CD14-positive monocyte (primary cell): ENCODE results near the gene DNAAF2. TPM values are rescaled to one million over a fixed set of nuclear protein-coding genes. Genes with fewer than 3 reads are reported as not detected.

ENCODE experiments used
- DNase-seq, 3 donors: peaks; one replicate each; pipeline ENCODE4 v3.0.0-alpha.2; 2011 to 2022
- H2AFZ ChIP-seq: 2 replicates; pipeline ENCODE4 v1.6.0; 2012; ENCODE audit warnings: mild to moderate bottlenecking, low read depth, low read length, inconsistent platforms; ENCODE audit not compliant: insufficient read depth, poor library complexity, severe bottlenecking
- H3K27ac ChIP-seq, 2 donors: 1 replicate in 1 of 2; 2 replicates in 1 of 2; pipeline ENCODE4 v1.5.1; 2012 to 2013; ENCODE audit warnings: low read length in 2 of 2, control low read depth in 1 of 2, inconsistent platforms in 1 of 2, low read depth in 1 of 2, mild to moderate bottlenecking in 1 of 2
- H3K27me3 ChIP-seq, 2 donors: one replicate each; pipeline versions ENCODE4 v1.6.0 to v1.6.1; 2011 to 2013; ENCODE audit warnings: low read length in 2 of 2; ENCODE audit not compliant: control insufficient read depth in 2 of 2, insufficient read depth in 2 of 2
- H3K36me3 ChIP-seq, 2 donors: replicated peaks in 1 of 2; 1 replicate in 1 of 2; 2 replicates in 1 of 2; pipeline versions ENCODE4 v1.5.1 to v1.6.1; 2012 to 2013; ENCODE audit warnings: low read length in 2 of 2, control low read depth in 1 of 2, inconsistent platforms in 1 of 2, mild to moderate bottlenecking in 1 of 2; ENCODE audit not compliant: insufficient read depth in 2 of 2, control insufficient read depth in 1 of 2
- H3K4me1 ChIP-seq, 2 donors: 1 replicate in 1 of 2; 2 replicates in 1 of 2; pipeline versions ENCODE4 v1.5.1 to v1.6.1; 2012 to 2013; ENCODE audit warnings: low read length in 2 of 2, control low read depth in 1 of 2, inconsistent platforms in 1 of 2, mild to moderate bottlenecking in 1 of 2, moderate library complexity in 1 of 2; ENCODE audit not compliant: insufficient read depth in 2 of 2, control insufficient read depth in 1 of 2
- H3K4me2 ChIP-seq: replicated peaks from 2 replicates; pipeline ENCODE3; 2012; ENCODE audit warnings: low read length, moderate library complexity, mild to moderate bottlenecking; ENCODE audit not compliant: poor library complexity, severe bottlenecking; ENCODE audit errors: extremely low read depth
- H3K4me3 ChIP-seq, 3 experiments: fragments of 200-600 bp in 1 of 3; sonication (generic) in 1 of 3; replicated peaks in 1 of 3; 1 replicate in 2 of 3; 2 replicates in 1 of 3; pipeline ENCODE4 v1.5.1; 2011 to 2013; ENCODE audit warnings: low read length in 3 of 3, mild to moderate bottlenecking in 3 of 3, control low read depth in 2 of 3, low read depth in 2 of 3, inconsistent platforms in 1 of 3, moderate library complexity in 1 of 3
- H3K79me2 ChIP-seq: 2 replicates; pipeline ENCODE4 v1.6.0; 2012; ENCODE audit warnings: mild to moderate bottlenecking, control low read depth, inconsistent platforms, low read length, moderate library complexity; ENCODE audit not compliant: insufficient read depth
- H3K9ac ChIP-seq: 2 replicates; pipeline ENCODE4 v1.6.0; 2017; ENCODE audit warnings: low read length, mild to moderate bottlenecking; ENCODE audit not compliant: insufficient read depth, poor library complexity, severe bottlenecking
- H3K9me3 ChIP-seq, 2 donors: replicated peaks in 1 of 2; 1 replicate in 1 of 2; 2 replicates in 1 of 2; pipeline versions ENCODE4 v1.5.1 to v1.6.1; 2012 to 2013; ENCODE audit warnings: low read length in 2 of 2, control low read depth in 1 of 2; ENCODE audit not compliant: control insufficient read depth in 1 of 2, insufficient read depth in 1 of 2
- H4K20me1 ChIP-seq: 2 replicates; pipeline ENCODE4 v1.6.0; 2012; ENCODE audit warnings: mild to moderate bottlenecking, low read length, control low read depth, moderate library complexity; ENCODE audit not compliant: insufficient read depth
- H3K27ac Mint-ChIP-seq, 7 donors: one replicate each; pipeline ENCODE4 v1.8.0; 2020; ENCODE audit warnings: mild to moderate bottlenecking in 7 of 7, mixed read lengths in 7 of 7, moderate library complexity in 6 of 7, inconsistent platforms in 2 of 7
- H3K27me3 Mint-ChIP-seq, 3 donors: one replicate each; pipeline ENCODE4 v1.8.0; 2021 to 2022; ENCODE audit warnings: low read depth in 3 of 3, mild to moderate bottlenecking in 3 of 3, mixed read lengths in 3 of 3, moderate library complexity in 3 of 3, inconsistent platforms in 1 of 3
- H3K36me3 Mint-ChIP-seq, 2 donors: one replicate each; pipeline ENCODE4 v1.8.0; 2020; ENCODE audit warnings: mixed read lengths in 2 of 2, inconsistent platforms in 1 of 2, mild to moderate bottlenecking in 1 of 2
- H3K4me1 Mint-ChIP-seq: one replicate; pipeline ENCODE4 v1.8.0; 2020; ENCODE audit warnings: mild to moderate bottlenecking, mixed read lengths
- H3K4me3 Mint-ChIP-seq, 2 donors: one replicate each; pipeline ENCODE4 v1.8.0; 2020; ENCODE audit warnings: mild to moderate bottlenecking in 2 of 2, mixed read lengths in 2 of 2, moderate library complexity in 1 of 2
- H3K9me3 Mint-ChIP-seq, 7 donors: one replicate each; pipeline ENCODE4 v1.8.0; 2020 to 2022; ENCODE audit warnings: mixed read lengths in 7 of 7, mild to moderate bottlenecking in 6 of 7, moderate library complexity in 6 of 7, inconsistent platforms in 2 of 7
- WGBS: methylation state at CpG from one replicate; pipeline ENCODE4 v1.1.5; 2013; ENCODE audit warnings: missing lambda C conversion rate; ENCODE audit not compliant: insufficient coverage; 5-methylcytosine and 5-hydroxymethylcytosine counted together
- intact Hi-C, 2 donors: fragments of 100-400 bp; cut with micrococcal nuclease; formaldehyde crosslinking; loops; one replicate each; pipeline versions ENCODE4 v1.15.0 to v1.15.1; 2023
- polyA plus RNA-seq, 3 donors: library from polyadenylated mRNA; depleted of rRNA in 1 of 3; unstranded in 2 of 3; stranded (reverse) in 1 of 3; fragments of 300-500 nt in 2 of 3; fragments of >200 nt in 1 of 3; fragmentation: Illumina TruSeq in 2 of 3; gene quantifications; 1 replicate in 2 of 3; 2 replicates in 1 of 3; pipeline ENCODE4 v1.2.3, GENCODE V29; 2012 to 2021
- TF ChIP-seq, protein P1 (sequence below): fragments of 200-600 bp; IDR thresholded peaks from one replicate; pipeline ENCODE4 v1.8.0; 2022; ENCODE audit warnings: antibody characterized with exemption, mild to moderate bottlenecking

The DNAAF2 gene
- polyA plus RNA-seq, 3 donors, result 1.9 to 6.9 (median 6.8) TPM

DNA sequence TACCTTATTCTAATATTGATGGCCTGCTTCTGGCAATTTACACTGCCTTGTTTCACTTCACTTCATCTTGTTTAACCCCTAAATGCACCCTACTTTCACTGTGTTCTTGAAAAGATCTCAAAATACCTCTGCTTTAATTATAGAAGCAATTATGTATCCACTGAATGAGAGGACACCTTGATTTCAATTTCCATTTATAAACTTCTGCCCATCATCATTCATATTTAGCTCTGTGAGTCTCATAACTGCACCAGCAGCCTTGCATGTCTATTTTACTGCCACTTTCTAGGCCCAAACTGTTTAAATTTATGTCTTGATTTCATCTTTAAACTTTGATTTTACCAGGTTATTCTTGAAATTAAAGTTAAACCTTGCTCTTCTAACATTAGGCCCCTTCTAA lies 7.1 kb upstream of the DNAAF2 start:
- H3K27ac Mint-ChIP-seq, result peak overlapping the region in 4 of 7 donors; percentile 0 to 33 (median 14)
- peaks cover 28% of the 10 kb centered on the region for H4K20me1 ChIP-seq
- peaks cover 46% of the 10 kb centered on the region for H3K79me2 ChIP-seq
- H3K27me3 Mint-ChIP-seq, result no peaks in the 10 kb centered on the region
- H3K4me3 Mint-ChIP-seq, result no peak overlapping the region
- DNase-seq, result no peak
- TF ChIP-seq, protein P1, sequence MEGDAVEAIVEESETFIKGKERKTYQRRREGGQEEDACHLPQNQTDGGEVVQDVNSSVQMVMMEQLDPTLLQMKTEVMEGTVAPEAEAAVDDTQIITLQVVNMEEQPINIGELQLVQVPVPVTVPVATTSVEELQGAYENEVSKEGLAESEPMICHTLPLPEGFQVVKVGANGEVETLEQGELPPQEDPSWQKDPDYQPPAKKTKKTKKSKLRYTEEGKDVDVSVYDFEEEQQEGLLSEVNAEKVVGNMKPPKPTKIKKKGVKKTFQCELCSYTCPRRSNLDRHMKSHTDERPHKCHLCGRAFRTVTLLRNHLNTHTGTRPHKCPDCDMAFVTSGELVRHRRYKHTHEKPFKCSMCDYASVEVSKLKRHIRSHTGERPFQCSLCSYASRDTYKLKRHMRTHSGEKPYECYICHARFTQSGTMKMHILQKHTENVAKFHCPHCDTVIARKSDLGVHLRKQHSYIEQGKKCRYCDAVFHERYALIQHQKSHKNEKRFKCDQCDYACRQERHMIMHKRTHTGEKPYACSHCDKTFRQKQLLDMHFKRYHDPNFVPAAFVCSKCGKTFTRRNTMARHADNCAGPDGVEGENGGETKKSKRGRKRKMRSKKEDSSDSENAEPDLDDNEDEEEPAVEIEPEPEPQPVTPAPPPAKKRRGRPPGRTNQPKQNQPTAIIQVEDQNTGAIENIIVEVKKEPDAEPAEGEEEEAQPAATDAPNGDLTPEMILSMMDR, result no peak
- H3K9me3 ChIP-seq, result no peaks in the 10 kb centered on the region
- H3K9ac ChIP-seq, result no peak overlapping the region
- H3K36me3 ChIP-seq, result peaks cover 4 to 22% of the 10 kb centered on the region in 2 donors
- no peaks in the 10 kb centered on the region for H3K9me3 Mint-ChIP-seq
- intact Hi-C loops, result no loop called here
- H2AFZ ChIP-seq, result no peak overlapping the region
- no peak overlapping the region for H3K4me2 ChIP-seq
- peaks cover 15% of the 10 kb centered on the region for H3K4me1 Mint-ChIP-seq
- H3K4me1 ChIP-seq, result no peaks in the 10 kb centered on the region
- no peak overlapping the region for H3K27ac ChIP-seq
- H3K4me3 ChIP-seq, result no peak overlapping the region
- H3K27me3 ChIP-seq, result no peaks in the 10 kb centered on the region
- peaks cover 16 to 17% of the 10 kb centered on the region in 2 donors for H3K36me3 Mint-ChIP-seq

DNA sequence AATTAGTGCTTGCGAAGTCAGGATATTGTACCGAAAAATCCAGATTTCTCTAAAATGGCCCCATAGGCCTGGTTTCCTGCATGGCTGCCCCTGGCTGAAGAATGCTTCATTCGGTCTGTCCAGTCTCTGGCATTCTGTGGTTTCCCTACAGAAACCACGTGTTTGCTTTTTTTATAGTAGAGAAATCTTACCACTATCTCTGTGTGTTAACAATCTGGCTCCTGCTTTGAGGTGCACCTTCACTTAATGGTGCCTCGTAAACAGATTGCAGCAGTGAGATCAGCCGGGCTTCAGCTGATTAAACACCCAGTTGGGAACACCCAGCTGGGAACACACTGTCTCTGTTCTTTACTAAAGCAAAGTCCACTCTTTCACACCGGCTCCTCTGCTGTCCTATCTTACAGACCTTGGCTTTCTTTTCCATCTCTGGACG lies 6.7 kb upstream of the DNAAF2 start:
- Histone ChIP-seq H2AFZ (no peak overlapping the region), H3K9me3 (no peaks in the 10 kb centered on the region), H3K4me1 (no peaks in the 10 kb centered on the region), H3K36me3 (peaks cover 2 to 20% of the 10 kb centered on the region in 2 donors), H3K79me2 (peaks cover 50% of the 10 kb centered on the region), H3K9ac (no peak overlapping the region), H3K4me3 (no peak overlapping the region), H3K27ac (no peak overlapping the region), H3K4me2 (no peak overlapping the region), H4K20me1 (peaks cover 32% of the 10 kb centered on the region), H3K27me3 (no peaks in the 10 kb centered on the region)
- WGBS, result 91% methylated on average over 6 of the region's 8 CpGs
- H3K36me3 Mint-ChIP-seq, result peaks cover 15 to 16% of the 10 kb centered on the region in 2 donors
- H3K27ac Mint-ChIP-seq, result peak overlapping the region in 4 of 7 donors; percentile 0 to 33 (median 14)
- no peaks in the 10 kb centered on the region for H3K27me3 Mint-ChIP-seq
- intact Hi-C loops, result no loop called here
- TF ChIP-seq, protein P1, result no peak
- no peaks in the 10 kb centered on the region for H3K9me3 Mint-ChIP-seq
- no peak for DNase-seq
- peaks cover 17% of the 10 kb centered on the region for H3K4me1 Mint-ChIP-seq
- no peak overlapping the region for H3K4me3 Mint-ChIP-seq
